NCI-H69 (cell line): ENCODE measurements around the gene GDE1.

ENCODE experiments used
- DNase-seq: peaks from one replicate; lab custom pipeline; 2025; lab: John Stamatoyannopoulos, UW

Gene GDE1

DNA sequence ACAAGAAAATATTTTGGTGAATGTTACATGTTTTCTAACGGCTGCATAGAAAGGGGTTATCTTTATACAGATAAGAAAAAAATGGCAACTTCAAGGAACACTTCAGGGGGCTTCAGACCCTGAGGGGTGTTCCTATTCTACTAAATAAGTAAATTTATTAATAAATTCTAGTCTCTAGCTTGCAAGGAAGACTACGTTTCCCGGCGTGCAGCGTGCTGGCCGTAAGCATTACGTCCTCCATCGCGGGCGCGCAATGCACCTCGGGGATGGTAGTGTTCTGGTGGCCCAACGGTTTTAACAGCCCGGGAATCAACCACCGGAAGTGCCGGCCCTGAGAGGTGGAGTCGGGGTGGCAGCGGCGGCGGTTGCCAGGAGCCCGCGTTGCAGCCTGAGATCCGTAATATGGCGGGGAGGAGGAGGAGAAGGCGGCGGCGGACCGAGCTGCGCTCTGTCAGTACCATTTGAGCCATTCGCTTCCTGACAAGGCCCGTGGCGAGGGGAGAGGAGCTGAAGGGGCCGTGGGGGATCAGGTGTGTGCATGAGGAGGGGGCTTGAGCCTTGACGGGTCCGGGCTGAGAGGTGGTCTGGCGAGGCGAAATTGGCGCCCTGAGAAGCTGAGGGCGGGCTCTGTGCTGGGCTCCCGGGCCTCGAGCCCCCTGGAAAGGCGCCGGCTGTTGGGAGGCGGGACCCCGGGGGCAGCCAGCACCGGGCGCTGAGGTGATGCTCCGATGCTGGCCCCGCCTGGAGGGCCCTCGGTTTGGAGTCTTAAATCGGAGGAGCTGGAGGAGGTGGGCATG is 1.9 kb upstream of the GDE1 start, which contains the start of gene CCP110:
Gene CCP110, plus strand, starts transcription at position 384 of the 797 bp plus-strand sequence. CDS start 3,940 bp downstream, outside the sequence.
- DNase-seq, result peak; percentile 99

DNA sequence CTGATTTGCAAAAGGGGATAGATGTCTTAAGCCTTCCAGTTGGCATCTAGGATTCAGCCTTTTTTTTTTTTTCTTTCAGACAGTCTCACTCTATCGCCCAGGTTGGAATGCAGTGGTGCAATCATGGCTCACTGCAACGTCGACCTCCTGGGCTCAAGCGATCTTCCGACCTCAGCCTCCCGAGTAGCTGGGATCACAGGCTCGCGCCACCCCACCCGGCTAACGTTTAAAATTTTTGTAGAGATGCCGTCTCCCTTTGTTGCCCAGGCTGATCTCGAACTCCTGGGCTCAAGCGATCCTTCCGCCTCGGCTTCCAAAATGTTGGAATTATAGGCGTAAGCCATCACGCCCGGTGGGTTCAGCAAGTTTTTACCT is 1.3 kb upstream of the GDE1 start:
- no peak for DNase-seq

DNA sequence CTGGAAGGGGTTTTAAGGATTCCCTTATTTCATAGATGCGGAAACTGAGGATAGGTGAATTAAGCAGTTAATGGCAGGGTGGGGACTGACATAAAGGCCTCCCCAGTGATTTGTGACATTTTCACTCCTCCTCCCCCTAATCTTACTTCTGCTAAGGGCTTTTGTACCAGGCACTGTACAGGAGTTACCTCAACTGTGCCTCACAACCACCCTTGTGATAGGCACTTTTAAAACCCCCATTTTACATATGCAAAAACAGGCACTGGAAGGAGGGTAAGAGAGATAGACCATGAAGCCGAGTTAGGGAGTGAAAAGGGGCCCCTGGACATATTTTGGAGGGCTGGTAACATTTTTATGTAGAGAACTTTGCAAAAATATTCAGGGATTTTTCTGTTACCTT is 862 bp upstream of the GDE1 start:
- DNase-seq, result no peak

GRCh38 chr16:19522397-19522732 is 467 bp upstream of the GDE1 start:
- no peak for DNase-seq

GRCh38 chr16:19520861-19521331 is 1.0 kb downstream of the GDE1 start:
- peak; percentile 46 for DNase-seq

GRCh38 chr16:19518388-19518787 is 3.5 kb downstream of the GDE1 start:
- no peak for DNase-seq

GRCh38 chr16:19517424-19518089 is 4.3 kb downstream of the GDE1 start:
- no peak for DNase-seq

- DNase-seq, result no peak
Observed at GRCh38 chr16:19515757-19516156, 6.1 kb downstream of the GDE1 start.

- DNase-seq, result no peak
Observed at GRCh38 chr16:19513377-19514053, 8.4 kb downstream of the GDE1 start.

DNA sequence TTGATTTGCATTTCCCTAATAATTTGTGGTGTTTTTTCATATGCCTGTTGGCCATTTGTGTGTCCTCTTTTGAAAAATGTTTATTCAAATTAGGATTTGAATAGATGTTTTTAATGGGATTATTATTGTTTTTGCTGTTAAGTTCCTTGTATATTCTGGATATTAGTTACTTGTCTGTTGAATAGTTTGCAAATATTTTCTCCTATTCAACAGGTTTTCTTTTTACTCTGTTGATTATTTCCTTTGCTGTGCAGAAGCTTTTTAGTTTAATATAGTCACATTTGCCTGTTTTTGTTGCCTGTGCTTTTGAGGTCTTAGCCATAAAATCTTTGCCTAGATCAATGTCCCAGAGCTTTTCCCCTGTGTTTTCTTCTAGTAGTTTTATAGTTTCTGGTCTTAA is 9.6 kb downstream of the GDE1 start:
- DNase-seq, result no peak

GRCh38 chr16:19507867-19508266 is 14.0 kb downstream of the GDE1 start:
- DNase-seq, result no peak

GRCh38 chr16:19506965-19507364 is 14.9 kb downstream of the GDE1 start:
- no peak for DNase-seq

- no peak for DNase-seq
Observed at GRCh38 chr16:19505600-19506303, 16.1 kb downstream of the GDE1 start.

DNA sequence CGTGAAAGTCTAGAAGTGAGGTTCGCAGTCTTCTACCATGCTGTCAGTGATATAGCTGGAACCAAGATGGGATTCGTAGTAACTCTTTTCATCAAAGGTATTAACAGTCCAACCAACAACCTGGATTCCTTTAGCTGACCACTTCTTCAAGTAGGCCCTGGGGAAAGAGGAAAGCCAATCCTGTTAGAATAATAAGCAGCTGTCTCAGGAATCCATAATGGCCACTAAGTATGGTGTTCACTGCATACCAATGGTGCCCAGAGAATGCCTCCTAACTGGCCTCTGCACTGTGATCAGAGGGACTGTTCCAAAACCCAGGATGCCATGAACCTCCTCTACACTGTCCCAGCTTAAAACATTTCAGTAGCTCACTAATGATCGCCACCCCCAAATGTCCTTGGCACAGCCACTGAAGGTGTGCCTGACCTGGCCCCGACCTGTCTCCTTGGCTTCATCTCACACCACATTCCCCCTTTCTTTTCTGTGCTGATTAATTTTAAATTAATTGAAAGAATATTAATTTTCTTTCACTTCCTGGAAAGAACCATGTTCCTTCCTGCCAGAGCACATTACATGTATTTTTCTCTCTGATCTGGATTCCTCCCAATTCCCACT is 18.3 kb downstream of the GDE1 start:
- DNase-seq, result no peak

- DNase-seq, result peak; percentile 85
Observed at GRCh38 chr16:19502395-19503131, 19.3 kb downstream of the GDE1 start.

DNA sequence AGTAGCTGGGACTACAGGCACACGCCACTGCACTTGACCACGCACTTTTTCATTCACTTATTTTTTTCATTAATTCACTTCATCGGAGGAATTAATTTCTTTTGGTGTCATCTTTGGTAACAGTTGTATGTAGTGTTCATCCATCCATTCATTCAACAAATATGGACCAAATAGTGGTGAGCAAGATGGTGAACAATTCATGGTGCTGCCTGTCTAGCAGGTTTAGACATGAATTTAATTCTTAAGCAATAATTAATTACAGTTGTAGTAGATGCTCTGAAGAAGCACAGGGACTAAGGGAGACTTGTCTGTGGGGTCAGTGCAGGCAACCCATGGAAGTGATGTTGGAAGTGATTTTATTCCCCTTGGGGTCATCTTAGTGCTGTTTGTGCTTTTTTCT is 22.4 kb downstream of the GDE1 start:
- no peak for DNase-seq

DNA sequence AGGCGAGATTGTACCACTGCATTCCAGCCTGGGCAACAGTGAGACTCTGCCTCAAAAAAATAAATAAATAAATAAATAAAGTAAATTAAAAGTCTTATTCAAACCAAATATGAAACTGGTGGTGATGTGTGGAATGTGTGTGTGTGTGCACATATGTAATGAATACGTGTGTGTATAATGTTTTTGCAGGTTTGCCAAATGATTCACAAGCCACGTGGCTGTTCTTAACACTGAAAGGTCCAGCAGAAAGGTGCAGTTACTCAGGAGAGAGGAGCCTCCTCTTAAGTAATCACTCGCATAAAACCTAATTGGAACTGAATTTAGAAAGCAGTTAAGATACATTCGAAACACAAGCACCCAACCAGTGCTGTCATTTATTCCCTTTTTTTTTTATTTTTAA is 22.9 kb downstream of the GDE1 start:
- DNase-seq, result no peak

DNA sequence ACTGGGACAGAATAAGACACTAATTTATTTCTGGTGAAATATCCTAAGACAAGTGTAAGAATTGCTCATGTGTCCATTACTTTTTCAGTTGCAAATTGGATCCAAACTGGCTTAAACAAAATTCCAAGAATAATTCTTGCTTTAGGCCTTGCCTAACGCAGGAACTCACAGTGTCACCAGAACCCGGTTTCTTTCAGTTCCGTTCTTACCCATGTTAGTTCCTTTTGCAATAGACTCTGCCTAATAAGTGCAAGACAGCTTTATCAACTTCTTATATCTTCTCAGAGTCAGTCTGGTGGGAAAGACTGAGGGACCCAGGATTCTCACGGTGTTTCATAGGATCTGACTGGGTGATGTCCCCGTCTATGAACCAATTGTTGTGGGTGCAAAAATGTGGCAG is 24.7 kb downstream of the GDE1 start:
- no peak for DNase-seq

DNA sequence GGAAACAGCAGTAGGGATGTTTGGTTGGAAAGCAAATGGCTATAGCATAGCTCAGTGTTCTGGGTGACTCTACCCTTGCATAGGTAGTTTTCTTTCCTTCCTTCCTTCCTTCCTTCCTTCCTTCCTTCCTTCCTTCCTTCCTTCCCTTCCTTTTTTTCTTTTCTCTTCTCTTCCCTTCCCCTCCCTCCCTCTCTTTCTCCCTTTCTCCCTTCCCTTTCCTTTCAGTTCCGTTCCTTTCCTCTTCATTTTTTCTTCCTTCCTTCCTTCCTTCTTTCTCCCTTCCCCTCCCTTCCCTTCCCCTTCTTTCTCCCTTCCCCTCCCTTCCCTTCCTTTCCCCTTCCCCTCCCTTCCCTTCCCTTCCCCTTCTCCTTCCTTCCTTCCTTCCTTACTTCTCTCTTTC is 31.3 kb downstream of the GDE1 start:
- no peak for DNase-seq

GRCh38 chr16:19488213-19488640 is 33.7 kb downstream of the GDE1 start:
- DNase-seq, result no peak

GRCh38 chr16:19486750-19487325 is 35.1 kb downstream of the GDE1 start:
- DNase-seq, result no peak
